MCF 10A (cell line): Measurements from ENCODE around the gene ROR1. TPM values are rescaled to one million over a fixed set of nuclear protein-coding genes. Genes with fewer than 3 reads are reported as not detected.

Experiments used
- BruUV-seq: library from RNA; stranded (reverse); fragments of 400-500 nt; replicated peaks from 2 replicates; lab custom pipeline; 2021; lab: Mats Ljungman, UMichigan
- CTCF ChIA-PET: fragments of 300-600 bp; sonication (Branson Sonifier 250); formaldehyde crosslinking; extraction: SDS; loops from one replicate; lab custom pipeline; 2021; ENCODE audit warnings: antibody characterized with exemption, inconsistent platforms; lab: Yijun Ruan, JAX
- POLR2A ChIA-PET: fragments of 300-600, 350-650 bp; sonication (Branson Sonifier 250); formaldehyde crosslinking; extraction: SDS; loops from one replicate; lab custom pipeline; 2020; ENCODE audit warnings: antibody characterized with exemption, inconsistent platforms; lab: Yijun Ruan, JAX
- DNase-seq: peaks from one replicate; pipeline ENCODE4 v3.0.0-alpha.2; 2018; ENCODE audit not compliant: unreplicated experiment
- H3K27ac Mint-ChIP-seq: one replicate; pipeline ENCODE4 v1.8.0; 2022; ENCODE audit warnings: mild to moderate bottlenecking, low read depth, mixed read lengths; ENCODE audit not compliant: unreplicated experiment
- H3K27me3 Mint-ChIP-seq: one replicate; pipeline ENCODE4 v1.8.0; 2022; ENCODE audit warnings: mixed read lengths; ENCODE audit not compliant: insufficient read depth, unreplicated experiment
- H3K36me3 Mint-ChIP-seq: one replicate; pipeline ENCODE4 v1.8.0; 2022; ENCODE audit warnings: mild to moderate bottlenecking, moderate library complexity, mixed read lengths; ENCODE audit not compliant: insufficient read depth, unreplicated experiment
- H3K4me1 Mint-ChIP-seq: one replicate; pipeline ENCODE4 v1.8.0; 2022; ENCODE audit warnings: mixed read lengths; ENCODE audit not compliant: insufficient read depth, unreplicated experiment
- H3K4me3 Mint-ChIP-seq: one replicate; pipeline ENCODE4 v1.8.0; 2022; ENCODE audit warnings: mild to moderate bottlenecking, moderate library complexity, mixed read lengths; ENCODE audit not compliant: unreplicated experiment
- H3K9me3 Mint-ChIP-seq: one replicate; pipeline ENCODE4 v1.8.0; 2022; ENCODE audit warnings: mixed read lengths; ENCODE audit not compliant: unreplicated experiment
- CTCF ChIP-seq: fragments of 200-600 bp; IDR thresholded peaks from one replicate; pipeline ENCODE4 v1.8.0; 2022; ENCODE audit warnings: antibody characterized with exemption, mild to moderate bottlenecking; ENCODE audit not compliant: unreplicated experiment
- intact Hi-C: fragments of 100-400 bp; cut with micrococcal nuclease; formaldehyde crosslinking; loops from 2 replicates; pipeline ENCODE4 v1.14.1; 2022
- total RNA-seq: library from RNA; stranded (reverse); gene quantifications from 2 replicates; pipeline ENCODE4 v1.2.3, GENCODE V29; 2022

ROR1 gene
- total RNA-seq, 1 experiment from 2014 or later, result 4.6 TPM

- TF ChIP-seq CTCF, result no peak
- Mint-ChIP-seq H3K36me3 (no peaks in the 10 kb centered on the region), H3K9me3 (no peaks in the 10 kb centered on the region), H3K27ac (no peak overlapping the region), H3K4me3 (no peak overlapping the region), H3K4me1 (peaks cover 7% of the 10 kb centered on the region), H3K27me3 (no peaks in the 10 kb centered on the region)
- ChIA-PET CTCF (interaction anchor here (1.6 kb wide), 1 partner anchor 30 kb away, joined by 5 read pairs; no protein-coding TSS in a partner anchor), POLR2A (interaction anchor here (0.9 to 1.5 kb wide), 3 partner anchors 15 to 139 kb away, joined by 3 read pairs; no protein-coding TSS in a partner anchor)
- BruUV-seq, result no TSS peak
- DNase-seq, result no peak
- intact Hi-C loops, result no loop called here
Observed at GRCh38 chr1:64107632-64108031, 333.8 kb downstream of the ROR1 start.

- no peaks in the 10 kb centered on the region for H3K36me3 Mint-ChIP-seq
- H3K9me3 Mint-ChIP-seq, result no peaks in the 10 kb centered on the region
- intact Hi-C loops, result no loop called here
- ChIA-PET POLR2A (interaction anchor here (0.8 to 1.8 kb wide), 4 partner anchors 17 to 337 kb away, joined by 3 to 6 read pairs (median 4); partner anchors contain the start of gene ROR1), CTCF (interaction anchor here (0.8 to 3.6 kb wide), 3 partner anchors 13 to 26 kb away, joined by 3 to 12 read pairs (median 5); no protein-coding TSS in a partner anchor)
- BruUV-seq, result no TSS peak
- H3K4me3 Mint-ChIP-seq, result no peak overlapping the region
- H3K27me3 Mint-ChIP-seq, result no peaks in the 10 kb centered on the region
- no peak for DNase-seq
- peaks cover 13% of the 10 kb centered on the region for H3K4me1 Mint-ChIP-seq
- no peak for TF ChIP-seq CTCF
- H3K27ac Mint-ChIP-seq, result no peak overlapping the region
Observed at GRCh38 chr1:64110924-64111777, 337.3 kb downstream of the ROR1 start.

GRCh38 chr1:64111787-64112186 lies 338.0 kb downstream of the ROR1 start:
- Mint-ChIP-seq H3K36me3 (no peaks in the 10 kb centered on the region), H3K27me3 (no peaks in the 10 kb centered on the region), H3K9me3 (no peaks in the 10 kb centered on the region), H3K4me1 (peaks cover 13% of the 10 kb centered on the region), H3K4me3 (no peak overlapping the region), H3K27ac (no peak overlapping the region)
- no peak for DNase-seq
- no peak for TF ChIP-seq CTCF
- ChIA-PET POLR2A (interaction anchor here (0.6 to 1.8 kb wide), 6 partner anchors 18 to 338 kb away, joined by 3 to 6 read pairs (median 4); partner anchors contain the start of gene ROR1), CTCF (interaction anchor here (0.8 to 3.6 kb wide), 3 partner anchors 14 to 25 kb away, joined by 3 to 12 read pairs (median 5); no protein-coding TSS in a partner anchor)
- intact Hi-C loops, result no loop called here
- no TSS peak for BruUV-seq

- TF ChIP-seq CTCF, result no peak
- Mint-ChIP-seq H3K36me3 (no peaks in the 10 kb centered on the region), H3K27ac (no peak overlapping the region), H3K27me3 (no peaks in the 10 kb centered on the region), H3K9me3 (no peaks in the 10 kb centered on the region), H3K4me1 (peaks cover 13% of the 10 kb centered on the region), H3K4me3 (no peak overlapping the region)
- intact Hi-C loops, result no loop called here
- no TSS peak for BruUV-seq
- ChIA-PET CTCF (interaction anchor here (0.8 to 3.6 kb wide), 4 partner anchors 14 to 25 kb away, joined by 3 to 12 read pairs (median 4); no protein-coding TSS in a partner anchor), POLR2A (interaction anchor here (0.6 to 1.8 kb wide), 9 partner anchors 8 to 338 kb away, joined by 3 to 6 read pairs (median 4); partner anchors contain the start of gene ROR1)
- peak; percentile 34 for DNase-seq
Observed at GRCh38 chr1:64112281-64112680, 338.5 kb downstream of the ROR1 start.
